GM19238 (cell line): ENCODE measurements around the gene MED29.

ENCODE experiments used
- DNase-seq: peaks from one replicate; pipeline ENCODE4 v3.0.0; 2011; ENCODE audit warnings: low spot score; ENCODE audit not compliant: insufficient read length

The MED29 gene

DNA sequence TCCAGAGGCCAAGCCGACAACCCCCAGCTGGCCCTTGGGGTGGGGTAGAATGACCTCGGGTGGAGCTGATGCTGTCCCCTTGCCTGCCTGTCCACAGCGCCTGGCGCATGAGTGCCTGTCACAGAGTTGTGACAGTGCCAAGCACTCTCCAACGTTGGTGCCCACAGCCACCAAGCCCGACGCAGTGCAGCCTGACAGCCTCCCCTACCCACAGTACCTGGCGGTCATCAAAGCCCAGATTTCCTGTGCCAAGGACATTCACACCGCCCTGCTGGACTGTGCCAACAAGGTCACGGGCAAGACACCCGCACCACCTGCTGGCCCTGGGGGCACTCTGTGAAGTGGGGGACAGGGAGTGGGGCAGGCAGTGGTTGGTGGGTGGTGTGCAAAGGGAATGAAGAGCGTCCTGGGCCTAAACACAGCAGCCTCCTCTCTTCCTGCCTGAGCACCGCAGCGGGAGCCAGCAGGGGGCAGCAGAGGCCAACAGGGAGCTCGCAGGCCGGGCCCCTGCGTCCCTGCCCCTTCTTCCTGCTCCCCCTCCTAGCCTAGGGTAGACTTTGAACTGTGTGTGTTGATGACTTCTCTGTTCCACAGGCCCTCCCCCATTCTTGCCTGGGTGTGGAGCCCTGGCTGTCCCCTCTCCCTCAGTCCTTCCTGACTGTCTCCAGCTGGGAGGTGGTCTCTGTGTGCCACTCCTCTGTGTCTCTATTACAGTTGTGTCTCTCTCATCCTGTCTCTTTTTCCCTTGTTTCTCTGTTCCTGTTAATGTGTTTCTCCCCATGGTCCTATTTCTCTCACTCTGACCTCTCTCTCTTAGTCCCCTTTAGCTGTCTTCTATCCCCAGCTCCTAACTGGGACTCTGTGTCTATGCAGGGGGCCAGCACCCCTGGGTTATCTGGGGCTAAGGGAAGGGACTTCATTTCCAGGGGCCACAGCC lies 6.5 kb downstream of the MED29 start:
- DNase-seq: peak; percentile 91

DNA sequence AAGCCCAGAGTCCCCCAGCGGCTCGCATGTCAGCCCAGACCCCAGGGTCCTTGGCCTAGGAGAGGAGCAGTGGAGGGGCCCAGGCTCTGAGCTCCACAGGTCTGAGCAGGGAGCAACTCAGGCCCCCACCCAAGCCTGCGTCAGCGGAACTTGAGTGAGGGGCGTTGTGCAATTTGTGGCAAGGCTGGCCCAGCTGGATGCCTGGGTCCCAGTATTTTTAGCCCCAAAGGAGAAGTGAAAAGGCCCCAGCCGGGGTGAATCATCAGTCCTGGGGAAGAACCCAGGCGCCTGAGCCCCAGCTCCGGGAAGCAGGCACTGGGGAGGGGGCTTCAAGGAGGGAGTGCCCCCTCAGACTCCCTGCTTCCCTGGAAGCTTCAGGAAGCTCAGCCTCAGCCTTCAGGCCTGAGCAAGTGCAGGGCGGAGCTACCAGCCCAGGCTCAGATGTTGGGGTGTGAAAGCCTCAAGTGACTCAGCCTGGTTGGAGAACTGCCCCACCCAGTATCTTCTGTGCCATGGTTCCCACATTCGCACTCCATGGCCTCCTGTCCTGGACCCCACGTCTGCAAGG lies 7.2 kb downstream of the MED29 start:
- DNase-seq: no peak

DNA sequence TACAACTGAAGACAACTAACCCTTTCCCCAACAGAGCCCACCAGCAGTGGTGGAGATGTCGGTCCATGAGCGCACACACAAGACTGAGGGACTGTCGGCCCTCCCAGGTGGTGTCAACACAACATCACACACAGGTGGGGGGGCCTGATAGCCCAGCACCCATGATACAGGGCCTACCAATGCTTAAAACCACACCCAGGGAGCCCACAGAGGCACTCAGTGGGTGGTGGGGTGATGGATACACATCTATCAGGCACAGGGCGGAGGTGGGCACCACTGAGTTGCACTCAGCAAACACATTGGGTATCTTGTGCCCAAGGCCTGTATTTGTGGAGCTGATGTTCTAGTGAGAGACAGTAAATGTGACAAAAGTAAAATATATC lies 8.5 kb downstream of the MED29 start:
- DNase-seq: no peak

DNA sequence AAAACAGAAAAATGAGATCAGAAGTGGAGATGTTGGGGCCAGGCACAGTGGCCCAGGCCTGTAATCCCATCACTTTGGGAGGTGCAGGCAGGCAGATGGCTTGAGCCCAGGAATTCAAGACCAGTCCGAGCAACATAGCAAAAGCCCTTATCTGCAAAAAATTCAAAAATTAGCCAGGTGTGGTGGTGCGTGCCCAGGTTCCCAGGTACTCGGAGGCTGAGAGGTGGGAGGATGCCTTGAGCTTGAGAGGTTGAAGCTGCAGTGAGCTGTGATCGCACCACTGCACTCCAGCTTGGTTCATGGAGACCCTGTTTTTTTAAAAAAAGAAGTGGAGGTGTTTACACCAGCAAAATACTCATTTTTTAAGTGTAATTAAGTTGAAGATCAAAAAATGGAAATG lies 8.9 kb downstream of the MED29 start:
- no peak for DNase-seq

DNA sequence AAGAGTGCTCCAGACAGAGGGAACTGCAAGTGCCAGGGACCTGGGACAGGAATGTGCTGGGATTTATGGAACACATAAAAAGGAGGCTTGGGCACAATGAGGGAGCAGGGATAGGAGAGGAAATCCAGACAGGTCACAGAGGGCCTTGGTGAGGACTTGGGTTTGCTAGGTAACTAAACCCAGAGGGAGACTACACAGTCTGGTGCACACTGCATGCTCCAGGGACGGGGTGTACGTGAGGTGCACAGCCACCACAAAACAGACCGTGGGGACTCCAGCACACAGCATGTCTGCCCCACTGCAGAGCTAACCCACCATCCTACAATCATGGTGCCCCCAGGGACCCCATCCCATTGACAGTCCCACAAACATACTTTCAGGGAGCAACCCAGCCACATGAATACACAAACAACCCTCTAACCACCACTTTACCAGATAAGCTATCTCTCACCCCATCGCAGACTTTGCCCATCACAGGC lies 9.9 kb downstream of the MED29 start:
- no peak for DNase-seq

DNA sequence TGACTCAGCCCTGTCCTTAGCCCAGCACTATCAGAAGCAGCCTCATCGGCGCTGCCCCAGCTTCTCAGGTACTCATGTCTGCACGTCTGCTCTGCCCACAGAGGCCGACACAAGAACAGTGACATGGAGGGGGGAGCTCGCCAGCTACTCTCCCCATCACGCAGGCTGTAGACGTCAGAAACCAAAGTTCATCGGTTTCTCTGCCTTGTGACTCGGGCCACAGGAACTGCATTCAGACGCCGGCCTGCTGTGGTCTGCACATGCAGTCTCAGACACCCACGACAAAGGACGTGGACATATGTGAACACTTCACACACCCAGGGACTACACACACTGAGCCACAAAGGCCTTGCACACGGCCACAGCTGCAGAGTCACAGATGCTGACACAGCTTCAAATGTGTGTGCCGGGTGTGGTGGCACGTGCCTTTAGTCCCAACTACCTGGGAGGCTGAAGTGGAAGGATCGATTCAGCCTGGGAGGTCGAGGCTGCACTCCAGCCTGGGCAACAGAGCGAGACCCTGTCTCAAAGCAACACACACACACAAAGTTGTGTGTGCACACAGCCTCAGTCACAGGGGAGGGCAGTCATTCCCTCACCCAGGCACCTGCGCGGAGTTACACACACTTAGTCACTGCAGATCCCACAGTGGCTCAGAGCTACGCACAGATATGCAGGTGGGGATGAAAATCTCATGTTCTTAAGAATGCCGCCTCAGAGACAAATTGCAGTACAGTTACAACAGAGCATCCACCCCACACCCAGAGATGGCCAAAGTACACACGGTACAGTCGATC lies 10.6 kb downstream of the MED29 start:
- no peak for DNase-seq

DNA sequence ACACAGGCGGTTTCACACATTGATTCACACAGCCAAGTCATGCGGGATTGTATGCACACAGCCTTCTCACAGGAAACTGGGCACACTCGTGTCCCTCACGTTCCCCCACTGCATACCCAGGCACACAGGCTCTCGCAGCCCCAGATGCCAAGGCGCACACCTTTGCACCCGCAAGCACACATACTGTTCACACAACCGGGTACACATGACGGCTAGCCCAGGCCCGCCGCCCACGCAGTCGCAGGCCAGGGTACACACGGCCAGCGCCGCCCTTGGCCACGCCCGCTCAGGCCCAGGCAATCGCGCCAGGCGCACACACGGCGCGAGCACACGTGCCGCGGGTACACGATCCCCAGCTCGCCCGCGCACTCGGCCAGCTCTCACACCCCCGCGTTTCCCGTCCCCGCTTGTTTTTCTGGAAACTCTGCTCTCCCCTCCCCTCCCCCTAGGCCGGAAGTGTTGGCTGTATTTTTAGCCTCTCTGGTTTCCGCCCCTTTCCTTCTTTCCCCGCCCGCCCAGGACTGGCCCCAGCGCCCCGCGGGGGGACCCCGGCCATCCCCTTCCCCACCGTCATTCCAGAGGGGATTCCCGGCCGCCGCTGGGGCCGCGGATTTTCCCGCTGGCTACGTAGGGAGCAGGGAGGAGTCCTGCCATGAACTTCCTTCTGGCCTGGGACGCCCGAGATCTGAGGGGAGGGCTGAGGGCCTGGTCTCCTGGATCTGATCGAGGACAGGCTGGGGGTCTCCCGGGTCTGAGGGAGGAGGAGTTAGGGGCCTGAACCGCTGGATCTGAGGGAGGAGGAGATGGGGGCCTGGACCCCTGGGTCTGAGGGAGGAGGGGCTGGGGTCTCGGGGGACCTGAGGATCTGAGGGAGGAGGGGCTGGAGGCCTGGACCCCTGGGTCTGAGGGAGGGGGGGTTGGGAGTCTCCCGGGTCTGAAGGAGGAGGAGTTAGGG lies 11.4 kb downstream of the MED29 start:
- peak; percentile 64 for DNase-seq

DNA sequence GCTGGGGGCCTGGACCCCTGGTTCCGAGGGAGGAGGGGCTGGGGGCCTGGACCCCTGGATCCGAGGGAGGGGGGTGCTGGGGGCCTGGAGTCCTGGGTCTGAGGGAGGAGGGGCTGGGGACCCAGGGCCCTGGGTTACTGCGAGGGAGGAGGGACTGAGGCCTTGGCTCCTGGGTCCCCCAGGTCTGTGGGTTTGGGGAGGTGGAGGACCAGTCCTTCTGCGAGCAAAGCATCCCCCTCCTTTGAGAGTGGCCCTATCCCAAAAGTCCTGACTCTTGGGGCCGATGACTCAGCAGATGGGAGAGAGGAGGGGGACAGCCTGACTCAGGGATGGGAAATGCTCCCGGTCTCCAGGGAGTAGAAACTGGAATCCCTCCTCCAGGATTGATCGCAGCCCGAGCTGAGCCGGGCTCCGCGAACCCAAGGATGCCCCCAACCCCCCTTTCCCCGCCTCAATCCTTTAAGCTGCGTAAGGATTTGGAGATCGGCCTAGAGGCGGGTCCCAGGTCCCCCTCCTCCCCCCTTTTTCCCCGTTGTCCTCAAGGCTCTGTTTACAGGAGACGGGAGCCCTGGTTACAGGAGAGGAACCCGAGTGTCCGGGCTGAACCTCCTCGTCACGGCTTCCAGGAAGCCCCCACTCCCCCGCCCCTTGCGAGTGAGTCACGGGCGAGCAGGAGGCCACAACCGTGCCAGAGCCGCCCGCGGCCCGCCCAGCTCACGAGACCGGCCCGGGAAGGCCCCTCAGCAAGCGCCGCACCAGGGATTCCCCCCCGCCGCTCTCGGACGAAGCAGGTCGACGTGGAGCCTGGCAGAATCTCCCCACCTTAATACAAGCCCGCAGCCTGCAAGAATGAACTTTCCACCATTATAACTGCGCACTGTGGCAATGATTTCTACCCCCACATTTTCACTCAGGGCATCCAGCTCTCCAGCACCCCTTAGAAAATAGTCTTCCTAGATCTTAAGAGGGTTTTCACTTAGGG lies 12.4 kb downstream of the MED29 start:
- peak; percentile 62 for DNase-seq

DNA sequence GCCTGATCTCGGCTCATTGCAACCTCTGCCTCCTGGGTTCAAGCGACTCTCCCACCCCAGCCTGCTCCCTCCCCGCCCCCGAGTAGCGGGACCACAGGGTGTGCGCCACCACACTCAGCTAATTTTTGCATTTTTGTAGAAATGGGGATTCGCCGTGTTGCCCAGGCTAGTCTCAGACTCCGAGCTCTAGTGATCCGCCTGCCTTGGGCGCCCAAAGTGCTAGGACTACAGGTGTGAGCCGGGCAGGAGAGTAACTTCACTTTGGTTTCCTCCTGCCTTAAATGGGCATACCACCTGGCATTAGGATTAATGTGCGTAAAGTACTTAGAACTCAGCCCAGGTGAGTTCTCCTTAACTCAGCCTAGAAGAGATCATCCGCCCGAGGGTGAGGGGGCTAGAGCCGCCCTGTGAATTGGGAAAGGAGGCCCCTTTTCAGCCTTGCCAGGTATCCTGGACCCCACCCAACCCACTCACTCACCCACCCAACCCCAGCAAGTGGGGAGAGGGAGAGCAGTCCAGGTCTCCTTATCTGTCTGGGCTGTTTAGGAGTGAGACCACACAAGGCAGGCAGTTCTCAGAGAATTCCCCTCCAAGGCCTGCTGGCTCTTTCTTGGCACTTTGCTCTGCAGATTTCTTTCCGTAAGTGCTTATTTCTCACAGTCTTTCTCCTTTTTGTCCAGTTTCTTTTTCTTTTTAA lies 14.2 kb downstream of the MED29 start:
- DNase-seq: no peak

DNA sequence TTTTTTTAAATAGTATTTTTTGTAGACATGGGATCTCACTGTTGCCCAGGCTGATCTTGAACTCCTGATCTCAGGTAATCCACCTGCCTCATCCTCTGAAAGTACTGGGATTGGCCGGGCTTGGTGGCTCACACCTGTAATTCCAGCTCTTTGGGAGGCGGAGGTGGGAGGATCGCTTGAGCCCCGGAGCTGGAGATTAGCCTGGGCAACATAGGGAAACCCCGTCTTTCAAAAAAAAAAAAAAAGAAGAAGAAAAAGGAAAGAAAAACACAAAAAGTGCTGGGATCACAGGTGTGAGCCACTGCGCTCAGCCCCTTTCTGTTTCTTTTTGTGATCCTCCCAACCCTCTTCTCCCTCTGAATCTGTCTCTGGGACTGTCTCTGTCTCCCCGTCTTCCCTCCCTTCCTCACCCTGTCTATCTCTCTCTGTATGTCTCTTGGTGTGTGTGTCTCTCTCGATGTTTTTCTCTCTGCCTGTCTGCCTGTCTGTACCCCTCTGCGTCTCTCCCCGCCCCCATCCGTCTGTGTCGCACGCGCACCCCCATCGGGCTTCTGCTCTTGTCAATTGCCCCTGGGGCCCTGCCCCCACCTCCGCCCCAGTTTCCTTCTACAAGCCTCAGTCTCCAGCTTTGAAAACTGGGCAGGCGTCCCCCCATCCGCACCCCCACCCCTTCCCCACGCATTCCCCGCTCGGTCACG lies 14.9 kb downstream of the MED29 start:
- DNase-seq: no peak

DNA sequence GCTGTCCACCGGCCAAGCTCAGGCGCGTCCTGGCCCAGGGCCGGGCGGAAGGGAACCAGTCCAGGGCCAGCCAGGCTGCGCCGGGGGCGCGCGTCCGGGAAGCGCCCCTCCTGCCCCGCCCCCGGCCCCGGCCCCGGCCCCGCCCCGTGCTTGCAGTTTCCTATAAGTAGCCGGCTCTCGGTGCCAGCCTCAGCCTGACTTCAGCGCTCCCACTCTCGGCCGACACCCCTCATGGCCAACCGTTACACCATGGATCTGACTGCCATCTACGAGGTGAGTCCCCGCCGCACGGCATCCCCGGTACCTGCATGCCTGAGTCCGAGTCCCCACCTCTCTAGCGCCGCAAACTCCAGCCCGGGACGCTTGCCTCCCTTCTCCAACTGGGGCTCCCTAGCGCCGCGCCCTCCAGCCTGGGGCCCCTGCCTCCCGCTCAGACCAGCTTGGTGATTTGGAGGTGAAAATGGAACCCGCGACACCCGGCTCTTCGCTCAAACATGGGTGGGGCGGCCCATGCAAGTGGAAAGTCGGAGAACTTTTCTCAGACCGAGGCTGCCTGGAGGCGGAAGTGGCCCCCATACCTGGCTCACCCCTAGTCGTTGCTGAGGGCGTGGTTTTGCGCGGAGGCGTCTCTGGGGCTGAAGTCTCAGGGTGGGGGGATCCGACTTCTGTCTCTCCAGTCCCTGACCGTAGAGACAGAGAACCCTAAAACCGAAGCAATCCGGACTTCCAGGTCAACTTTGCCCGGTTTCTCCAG lies 15.7 kb downstream of the MED29 start, which contains the start of gene ZFP36:
Gene ZFP36, plus strand, starts transcription at position 192 of the 754 bp plus-strand sequence. Its CDS starts 58 bp downstream, at position 250.
- no peak for DNase-seq

DNA sequence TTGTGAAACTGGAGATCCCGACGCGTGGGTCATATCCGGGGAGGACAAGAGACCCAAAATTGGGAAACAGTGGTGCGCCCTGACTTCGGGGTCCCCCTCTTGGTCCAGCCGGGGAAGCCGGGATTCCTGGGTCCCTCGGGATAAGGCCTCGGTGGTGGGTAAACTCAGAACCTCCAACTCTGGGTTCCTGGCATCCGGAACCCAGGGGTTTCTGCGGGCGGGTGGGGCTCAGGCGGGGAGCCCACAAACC lies 16.2 kb downstream of the MED29 start:
- no peak for DNase-seq

DNA sequence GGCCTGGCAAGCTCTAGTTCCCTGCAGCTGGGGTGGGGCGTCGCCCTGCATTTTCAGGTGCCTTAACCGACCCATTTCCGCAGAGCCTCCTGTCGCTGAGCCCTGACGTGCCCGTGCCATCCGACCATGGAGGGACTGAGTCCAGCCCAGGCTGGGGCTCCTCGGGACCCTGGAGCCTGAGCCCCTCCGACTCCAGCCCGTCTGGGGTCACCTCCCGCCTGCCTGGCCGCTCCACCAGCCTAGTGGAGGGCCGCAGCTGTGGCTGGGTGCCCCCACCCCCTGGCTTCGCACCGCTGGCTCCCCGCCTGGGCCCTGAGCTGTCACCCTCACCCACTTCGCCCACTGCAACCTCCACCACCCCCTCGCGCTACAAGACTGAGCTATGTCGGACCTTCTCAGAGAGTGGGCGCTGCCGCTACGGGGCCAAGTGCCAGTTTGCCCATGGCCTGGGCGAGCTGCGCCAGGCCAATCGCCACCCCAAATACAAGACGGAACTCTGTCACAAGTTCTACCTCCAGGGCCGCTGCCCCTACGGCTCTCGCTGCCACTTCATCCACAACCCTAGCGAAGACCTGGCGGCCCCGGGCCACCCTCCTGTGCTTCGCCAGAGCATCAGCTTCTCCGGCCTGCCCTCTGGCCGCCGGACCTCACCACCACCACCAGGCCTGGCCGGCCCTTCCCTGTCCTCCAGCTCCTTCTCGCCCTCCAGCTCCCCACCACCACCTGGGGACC lies 16.6 kb downstream of the MED29 start:
- DNase-seq: no peak

DNA sequence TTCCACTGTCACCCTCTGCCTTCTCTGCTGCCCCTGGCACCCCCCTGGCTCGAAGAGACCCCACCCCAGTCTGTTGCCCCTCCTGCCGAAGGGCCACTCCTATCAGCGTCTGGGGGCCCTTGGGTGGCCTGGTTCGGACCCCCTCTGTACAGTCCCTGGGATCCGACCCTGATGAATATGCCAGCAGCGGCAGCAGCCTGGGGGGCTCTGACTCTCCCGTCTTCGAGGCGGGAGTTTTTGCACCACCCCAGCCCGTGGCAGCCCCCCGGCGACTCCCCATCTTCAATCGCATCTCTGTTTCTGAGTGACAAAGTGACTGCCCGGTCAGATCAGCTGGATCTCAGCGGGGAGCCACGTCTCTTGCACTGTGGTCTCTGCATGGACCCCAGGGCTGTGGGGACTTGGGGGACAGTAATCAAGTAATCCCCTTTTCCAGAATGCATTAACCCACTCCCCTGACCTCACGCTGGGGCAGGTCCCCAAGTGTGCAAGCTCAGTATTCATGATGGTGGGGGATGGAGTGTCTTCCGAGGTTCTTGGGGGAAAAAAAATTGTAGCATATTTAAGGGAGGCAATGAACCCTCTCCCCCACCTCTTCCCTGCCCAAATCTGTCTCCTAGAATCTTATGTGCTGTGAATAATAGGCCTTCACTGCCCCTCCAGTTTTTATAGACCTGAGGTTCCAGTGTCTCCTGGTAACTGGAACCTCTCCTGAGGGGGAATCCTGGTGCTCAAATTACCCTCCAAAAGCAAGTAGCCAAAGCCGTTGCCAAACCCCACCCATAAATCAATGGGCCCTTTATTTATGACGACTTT lies 17.4 kb downstream of the MED29 start:
- DNase-seq: no peak

DNA sequence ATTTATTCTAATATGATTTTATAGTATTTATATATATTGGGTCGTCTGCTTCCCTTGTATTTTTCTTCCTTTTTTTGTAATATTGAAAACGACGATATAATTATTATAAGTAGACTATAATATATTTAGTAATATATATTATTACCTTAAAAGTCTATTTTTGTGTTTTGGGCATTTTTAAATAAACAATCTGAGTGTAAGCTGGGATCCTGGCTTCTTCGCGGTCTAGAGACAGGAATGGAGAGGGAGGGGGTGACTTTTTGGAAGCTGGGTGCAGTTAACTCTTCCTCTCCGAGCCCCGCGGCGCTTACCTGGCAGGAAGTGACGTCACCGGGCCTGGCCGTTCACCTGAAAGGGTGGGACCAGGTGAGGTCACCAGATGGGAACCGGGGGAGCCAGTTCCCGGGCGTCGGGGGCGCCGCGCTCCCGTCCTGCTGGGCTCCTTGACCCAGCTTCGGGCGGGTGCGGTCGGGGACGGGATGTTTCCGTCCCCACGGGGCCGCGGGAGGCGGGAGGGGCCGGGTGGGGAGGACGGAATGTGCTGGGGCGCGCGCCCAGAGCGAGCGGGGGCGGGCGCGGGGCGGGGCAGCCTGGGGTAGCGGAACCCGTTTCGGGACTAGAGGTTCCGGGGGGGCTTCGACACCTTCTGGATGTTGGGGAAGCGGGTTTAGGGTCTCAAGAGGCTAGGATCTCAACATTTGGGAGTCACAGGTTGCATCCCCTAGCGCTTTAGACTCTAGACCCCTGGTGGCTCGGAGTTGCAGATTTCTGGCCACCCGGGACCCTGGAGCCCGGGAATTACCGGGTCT lies 18.2 kb downstream of the MED29 start:
- no peak for DNase-seq
